HepG2 (cell line): Measurements from ENCODE around the gene CRAMP1. TPM values are rescaled to one million over a fixed set of nuclear protein-coding genes. Genes with fewer than 3 reads are reported as not detected.
A peak's percentile ranks its signal among the peaks of the same experiment; 100 is the strongest.

Experiments
- ARID4A ChIP-seq: sonication (generic); formaldehyde crosslinking; IDR thresholded peaks from 2 replicates; pipeline ENCODE4 v1.5.0; 2020; ENCODE audit warnings: mild to moderate bottlenecking, missing genetic modification reagents, borderline replicate concordance
- GLI4 ChIP-seq: sonication (generic); formaldehyde crosslinking; IDR thresholded peaks from 2 replicates; pipeline ENCODE4 v1.5.1; 2020; ENCODE audit warnings: missing genetic modification reagents, mild to moderate bottlenecking, moderate library complexity, borderline replicate concordance
- HINFP ChIP-seq: sonication (generic); formaldehyde crosslinking; IDR thresholded peaks from 2 replicates; pipeline ENCODE4 v1.4.0; 2020; ENCODE audit warnings: low read depth, mild to moderate bottlenecking, missing genetic modification reagents
- KDM2A ChIP-seq: sonication (generic); formaldehyde crosslinking; IDR thresholded peaks from 2 replicates; pipeline ENCODE4 v1.4.0; 2020; ENCODE audit warnings: low read depth, missing genetic modification reagents, borderline replicate concordance
- KLF9 ChIP-seq: IDR thresholded peaks from 2 replicates; pipeline ENCODE4 v1.6.1; 2016; ENCODE audit warnings: low read depth
- MATR3 ChIP-seq: sonication (generic); formaldehyde crosslinking; IDR thresholded peaks from 2 replicates; pipeline ENCODE4 v1.4.0; 2020; ENCODE audit warnings: missing genetic modification reagents
- MED13 ChIP-seq: sonication (generic); formaldehyde crosslinking; IDR thresholded peaks from 2 replicates; pipeline ENCODE4 v1.5.0; 2020; ENCODE audit warnings: missing genetic modification reagents
- MYC ChIP-seq: sonication (generic); formaldehyde crosslinking; IDR thresholded peaks from 2 replicates; pipeline ENCODE4 v1.9.0; 2021; ENCODE audit warnings: missing genetic modification reagents, borderline replicate concordance
- RBFOX2 ChIP-seq: fragments of 200-400 bp; formaldehyde crosslinking; IDR thresholded peaks from 2 replicates; pipeline ENCODE4 v1.6.1; 2017; ENCODE audit warnings: low read depth, mild to moderate bottlenecking, low read length
- TP53 ChIP-seq: sonication (generic); formaldehyde crosslinking; conservative IDR thresholded peaks from 2 replicates; pipeline ENCODE4 v1.4.0; 2020; ENCODE audit warnings: missing genetic modification reagents
- TRAFD1 ChIP-seq: sonication (generic); formaldehyde crosslinking; IDR thresholded peaks from 2 replicates; pipeline ENCODE4 v1.5.1; 2020; ENCODE audit warnings: missing genetic modification reagents, mild to moderate bottlenecking, borderline replicate concordance
- ZBTB38 ChIP-seq: sonication (generic); formaldehyde crosslinking; IDR thresholded peaks from 2 replicates; pipeline ENCODE4 v1.5.1; 2020; ENCODE audit warnings: mild to moderate bottlenecking, missing genetic modification reagents
- ZKSCAN5 ChIP-seq: sonication (generic); formaldehyde crosslinking; IDR thresholded peaks from 2 replicates; pipeline ENCODE4 v1.5.1; 2020; ENCODE audit warnings: mild to moderate bottlenecking, missing genetic modification reagents
- ZNF337 ChIP-seq: sonication (generic); formaldehyde crosslinking; IDR thresholded peaks from 2 replicates; pipeline ENCODE4 v1.5.1; 2020; ENCODE audit warnings: missing genetic modification reagents, low read depth, mild to moderate bottlenecking, borderline replicate concordance
- ZNF501 ChIP-seq: sonication (generic); formaldehyde crosslinking; IDR thresholded peaks from 2 replicates; pipeline ENCODE4 v1.5.1; 2020; ENCODE audit warnings: mild to moderate bottlenecking, moderate library complexity, missing genetic modification reagents
- ZNF576 ChIP-seq: sonication (generic); formaldehyde crosslinking; IDR thresholded peaks from 2 replicates; pipeline ENCODE4 v1.4.0; 2020; ENCODE audit warnings: mild to moderate bottlenecking, missing genetic modification reagents
- ZNF770 ChIP-seq: sonication (generic); formaldehyde crosslinking; IDR thresholded peaks from 2 replicates; pipeline ENCODE4 v1.5.0; 2020; ENCODE audit warnings: mild to moderate bottlenecking, missing genetic modification reagents
- ZNF772 ChIP-seq: sonication (generic); formaldehyde crosslinking; IDR thresholded peaks from 2 replicates; pipeline ENCODE4 v1.5.0; 2020; ENCODE audit warnings: mild to moderate bottlenecking, missing genetic modification reagents
- polyA plus RNA-seq, 8 experiments: library from polyadenylated mRNA; depleted of rRNA in 3 of 8; stranded (reverse) in 7 of 8; unstranded in 1 of 8; fragments of >200 nt; fragmentation: Illumina TruSeq in 4 of 8; extraction: Trizol in 4 of 8; gene quantifications; 2 replicates each; pipeline versions ENCODE4 v1.2.1 to v1.2.3, GENCODE V29; 2011 to 2016; ENCODE audit warnings: low read depth in 4 of 8, missing spikeins in 1 of 8, mixed read lengths in 1 of 8; ENCODE audit not compliant: insufficient read depth in 1 of 8
- total RNA-seq, 5 experiments: library from RNA; depleted of rRNA; stranded (reverse); fragments of >200 nt; fragmentation: Illumina TruSeq; extraction: Trizol; gene quantifications; 2 replicates each; pipeline ENCODE4 v1.2.3, GENCODE V29; 2016; ENCODE audit warnings: low read depth in 1 of 5

The CRAMP1 gene
- total and polyA plus RNA-seq, 2 of the 13 experiments (the other 11 are each of a cell fraction or from before 2014, with no cell fraction given) = 6.8 to 9.7 TPM

- TF ChIP-seq ZNF770 (peak; percentile 29; the same call in 1 of the 2 replicates), ZNF337 (CRISPR knock-in tag) (no peak), GLI4 (no peak), RBFOX2 (peak; percentile 89), TRAFD1 (CRISPR knock-in tag) (0 out of 2 replicates have a peak, but pooled peaks have one; percentile 35), MYC (CRISPR knock-in tag) (peak; percentile 87), ZNF576 (CRISPR knock-in tag) (no peak), MED13 (CRISPR knock-in tag) (0 out of 2 replicates have a peak, but pooled peaks have one; percentile 69), TP53 (CRISPR knock-in tag) (no peak; the same call in 1 of the 2 replicates), HINFP (CRISPR knock-in tag) (no peak), KDM2A (CRISPR knock-in tag) (peak; percentile 53; the same call in 1 of the 2 replicates), ARID4A (CRISPR knock-in tag) (peak; percentile 99), ZKSCAN5 (no peak), KLF9 (0 out of 2 replicates have a peak, but pooled peaks have one; percentile 31), ZBTB38 (CRISPR knock-in tag) (peak; percentile 59), MATR3 (CRISPR knock-in tag) (no peak), ZNF772 (peak; percentile 74; the same call in 1 of the 2 replicates), ZNF501 (CRISPR knock-in tag) (peak; percentile 83)
Measured at GRCh38 chr16:1610071-1610898, 1.9 kb upstream of the CRAMP1 start (continued).
